ENCODE results near the gene XAB2. TPM values are rescaled to one million over a fixed set of nuclear protein-coding genes. Genes with fewer than 3 reads are reported as not detected.
"Not testable (repeated sequence)": the region's sequence is repeated elsewhere in the genome, so short reads cannot be mapped to it uniquely, and the experiment has no call there.

Gene XAB2
- total RNA-seq, 4 donors from 2014 or later: 29.6 to 51.2 (median 31.1) TPM

DNA sequence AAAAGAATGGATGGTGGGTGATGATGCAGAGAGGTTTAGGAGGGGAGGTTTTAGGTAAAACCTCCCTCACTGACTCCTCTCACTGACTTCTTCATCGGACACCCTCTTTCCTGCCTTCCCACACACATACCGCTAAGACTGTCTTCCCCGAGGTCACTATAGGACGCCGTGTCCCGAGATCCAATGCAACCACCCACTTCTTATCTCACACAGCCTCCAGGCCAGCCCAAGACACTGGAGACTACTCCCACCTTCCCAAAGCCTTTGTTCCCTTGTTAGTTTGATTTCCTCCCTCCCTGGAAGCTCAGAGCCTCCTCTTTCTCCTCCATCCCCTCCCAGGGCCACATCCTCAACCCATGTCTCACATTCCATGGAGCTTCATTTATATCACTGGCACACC, 50.2 kb downstream of the XAB2 start:
- ATAC-seq (no peak), DNase-seq (no peak)
- no peaks in the 10 kb centered on the region for H3K36me3 ChIP-seq
- TF ChIP-seq CTCF (IDR thresholded peaks at IDR 0.05 in 4 of 5, conservative IDR thresholded peaks at IDR 0.05 in 1 of 5): no peak
- TF ChIP-seq POLR2A (IDR thresholded peaks at IDR 0.05): no peak
- H3K27ac ChIP-seq: no peak overlapping the region
- in situ Hi-C loops (cut with MboI; ENCODE audit: low sequenced_read_pairs in 4 of 4): no loop called here
- no peaks in the 10 kb centered on the region for H3K9me3 ChIP-seq
- intact Hi-C loops (cut with DNase I; ENCODE audit: low total_unique reads): no loop called here
- no peaks in the 10 kb centered on the region for H3K27me3 ChIP-seq
- no peak overlapping the region for H3K4me3 ChIP-seq
- H3K4me1 ChIP-seq: no peaks in the 10 kb centered on the region

- intact Hi-C loops (cut with DNase I; ENCODE audit: low total_unique reads): no loop called here
Observed at GRCh38 chr19:7578127-7578526, 51.2 kb downstream of the XAB2 start.

DNA sequence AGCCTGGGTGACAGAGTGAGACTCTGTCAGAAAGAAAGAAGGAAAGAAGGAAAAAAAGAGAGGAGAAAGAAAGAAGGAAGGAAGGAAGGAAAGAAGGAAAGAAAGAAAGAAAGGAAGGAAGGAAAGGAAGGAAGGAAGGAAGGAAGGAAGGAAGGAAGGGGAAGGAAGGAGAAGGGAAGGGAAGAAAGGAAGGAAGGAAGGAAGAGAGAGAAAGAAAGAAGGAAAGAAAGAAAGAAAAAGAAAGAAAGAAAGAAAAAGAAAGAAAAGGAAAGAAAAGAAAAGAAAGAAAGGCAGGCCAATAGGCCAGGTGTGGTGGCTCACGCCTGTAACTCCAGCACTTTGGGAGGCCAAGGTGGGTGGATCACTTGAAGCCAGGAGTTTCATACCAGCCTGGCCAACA, 51.9 kb downstream of the XAB2 start:
- in situ Hi-C loops (cut with MboI; ENCODE audit: low sequenced_read_pairs in 4 of 4): not testable (repeated sequence)

More at GRCh38 chr19:7578127-7578526, 51.2 kb downstream of the XAB2 start:
- Histone ChIP-seq H3K9me3 (no peaks in the 10 kb centered on the region), H3K27ac (no peak overlapping the region), H3K4me3 (no peak overlapping the region), H3K36me3 (no peaks in the 10 kb centered on the region), H3K4me1 (no peaks in the 10 kb centered on the region), H3K27me3 (no peaks in the 10 kb centered on the region)
- TF ChIP-seq CTCF (IDR thresholded peaks at IDR 0.05 in 4 of 5, conservative IDR thresholded peaks at IDR 0.05 in 1 of 5): no peak
- no peak for TF ChIP-seq POLR2A (IDR thresholded peaks at IDR 0.05)
- no peak for DNase-seq
- in situ Hi-C loops (cut with MboI; ENCODE audit: low sequenced_read_pairs in 4 of 4): no loop called here
- ATAC-seq: no peak

GRCh38 chr19:7575434-7576040, 53.8 kb downstream of the XAB2 start:
- H3K36me3 ChIP-seq: no peaks in the 10 kb centered on the region
- no peak for ATAC-seq
- in situ Hi-C loops (cut with MboI; ENCODE audit: low sequenced_read_pairs in 4 of 4) (no loop called here), intact Hi-C loops (cut with DNase I; ENCODE audit: low total_unique reads) (no loop called here)
- H3K9me3 ChIP-seq: no peaks in the 10 kb centered on the region
- H3K27ac ChIP-seq: no peak overlapping the region
- TF ChIP-seq POLR2A (IDR thresholded peaks at IDR 0.05) (no peak), CTCF (IDR thresholded peaks at IDR 0.05 in 4 of 5, conservative IDR thresholded peaks at IDR 0.05 in 1 of 5) (no peak)
- no peaks in the 10 kb centered on the region for H3K4me1 ChIP-seq
- no peak overlapping the region for H3K4me3 ChIP-seq
- no peaks in the 10 kb centered on the region for H3K27me3 ChIP-seq
- DNase-seq: no peak

More for the DNA sequence above, 51.9 kb downstream of the XAB2 start:
- H3K4me3 ChIP-seq; H3K27me3 ChIP-seq; H3K4me1 ChIP-seq; H3K36me3 ChIP-seq; DNase-seq; H3K27ac ChIP-seq; H3K9me3 ChIP-seq; intact Hi-C loops (cut with DNase I; ENCODE audit: low total_unique reads); ATAC-seq: not testable (repeated sequence)

GRCh38 chr19:7570761-7571160, 58.6 kb downstream of the XAB2 start:
- in situ Hi-C loops (cut with MboI; ENCODE audit: low sequenced_read_pairs in 4 of 4): loop anchor here in 1 of 4 donors (5.0 kb wide), 2 partner anchors 112 to 227 kb away; partner anchors contain the start of gene TRAPPC5

More at GRCh38 chr19:7570761-7571160, 58.6 kb downstream of the XAB2 start:
- intact Hi-C loops (cut with DNase I; ENCODE audit: low total_unique reads): no loop called here
- TF ChIP-seq CTCF (IDR thresholded peaks at IDR 0.05 in 4 of 5, conservative IDR thresholded peaks at IDR 0.05 in 1 of 5): no peak
- TF ChIP-seq POLR2A (IDR thresholded peaks at IDR 0.05): no peak
- no peaks in the 10 kb centered on the region for H3K27me3 ChIP-seq
- DNase-seq (no peak), ATAC-seq (no peak)
- H3K4me1 ChIP-seq: no peaks in the 10 kb centered on the region
- no peak overlapping the region for H3K4me3 ChIP-seq
- no peak overlapping the region for H3K27ac ChIP-seq
- H3K9me3 ChIP-seq: no peaks in the 10 kb centered on the region
- no peaks in the 10 kb centered on the region for H3K36me3 ChIP-seq

Small RNA genes lying within 50 kb of the gene (microRNA-seq; reads per million reads assigned to microRNA genes)
- 0 reads per million in 2 donors for gene MIR6792 (ENCODE audit: borderline replicate concordance in 2 of 2)

Other genes starting within 250 kb of the XAB2 start
- gene PEX11G, start 140.5 kb downstream of the XAB2 start, total RNA-seq: 1 to 10 TPM in 2 of 4 donors, under 1 TPM in 1, not detected in 1; 0.51 to 1.4 (median 1.1) TPM
- gene ZNF358, start 113.4 kb downstream of the XAB2 start, total RNA-seq: 100 to 1,000 TPM in 2 of 4 donors, 10 to 100 TPM in 2; 69.8 to 139 (median 116) TPM
- gene MCOLN1, start 106.9 kb downstream of the XAB2 start, total RNA-seq: 10 to 100 TPM in 3 of 4 donors, 1 to 10 TPM in 1; 9.2 to 13.6 (median 11.5) TPM
- gene PNPLA6, start 93.8 kb downstream of the XAB2 start, total RNA-seq: 100 to 1,000 TPM in 1 of 4 donors, 10 to 100 TPM in 3; 61.4 to 101 (median 75.1) TPM
- under 1 TPM in 2 of 4 donors, not detected in 2; 0.15 to 0.16 TPM for gene CAMSAP3, start 33.7 kb downstream of the XAB2 start, total RNA-seq
- 10 to 100 TPM in 3 of 4 donors, 1 to 10 TPM in 1; 9.5 to 15.1 (median 12.9) TPM for gene PET100, start 248 bp upstream of the XAB2 start, total RNA-seq
- gene PCP2, start 4.2 kb upstream of the XAB2 start, total RNA-seq: not detected
- gene STXBP2, start 7.6 kb upstream of the XAB2 start, total RNA-seq: 1 to 10 TPM in 3 of 4 donors, under 1 TPM in 1; 0.87 to 3.7 (median 2.8) TPM
- 1 to 10 TPM in 1 of 4 donors, not detected in 3; 1.2 TPM for gene RETN, start 39.5 kb upstream of the XAB2 start, total RNA-seq
- gene MCEMP1, start 47.5 kb upstream of the XAB2 start, total RNA-seq: 1 to 10 TPM in 1 of 4 donors, under 1 TPM in 1, not detected in 2; 0.16 to 1.2 TPM
- gene TRAPPC5, start 51.3 kb upstream of the XAB2 start, total RNA-seq: 100 to 1,000 TPM; 109 to 146 (median 126) TPM
- gene FCER2, start 72.6 kb upstream of the XAB2 start, total RNA-seq: not detected
- gene CLEC4G, start 102.6 kb upstream of the XAB2 start, total RNA-seq: under 1 TPM in 1 of 4 donors, not detected in 3; 0.86 TPM
- 1 to 10 TPM in 3 of 4 donors, under 1 TPM in 1; 0.56 to 1.3 (median 1.0) TPM for gene CD209, start 118.0 kb upstream of the XAB2 start, total RNA-seq
- not detected for gene CLEC4M, start 133.7 kb upstream of the XAB2 start, total RNA-seq
- 10 to 100 TPM; 17.5 to 24.6 (median 20.4) TPM for gene EVI5L, start 200.7 kb upstream of the XAB2 start, total RNA-seq
- not detected for gene PRR36, start 244.8 kb upstream of the XAB2 start, total RNA-seq